Esophagus muscularis mucosa (tissue), 4 donors: ENCODE data around the gene FGF12.

Experiments
- EP300 ChIP-seq: sonication (generic); formaldehyde crosslinking; IDR thresholded peaks from one replicate; pipeline ENCODE4 v1.6.1; 2017; ENCODE audit warnings: antibody characterized with exemption
- POLR2A ChIP-seq: fragments of 450-650 bp; IDR thresholded peaks from one replicate; pipeline ENCODE4 v1.6.1; 2017; ENCODE audit warnings: antibody characterized with exemption, moderate library complexity, mild to moderate bottlenecking, low read depth
- POLR2AphosphoS5 ChIP-seq, 2 donors: sonication (generic); formaldehyde crosslinking; IDR thresholded peaks; one replicate each; pipeline ENCODE4 v1.6.1; 2017; ENCODE audit warnings: antibody characterized with exemption in 2 of 2
- TF ChIP-seq, protein P1 (sequence below), 3 experiments: fragments of 200-600 bp in 2 of 3; fragments of 450-650 bp in 1 of 3; sonication (generic) in 2 of 3; IDR thresholded peaks; one replicate each; pipeline ENCODE4 v1.5.1; 2017 to 2019; ENCODE audit warnings: antibody characterized with exemption in 3 of 3, mild to moderate bottlenecking in 2 of 3, moderate library complexity in 1 of 3

GRCh38 chr3:192684151-192684550 is 43.2 kb downstream of the FGF12 start:
- TF ChIP-seq, protein P1, sequence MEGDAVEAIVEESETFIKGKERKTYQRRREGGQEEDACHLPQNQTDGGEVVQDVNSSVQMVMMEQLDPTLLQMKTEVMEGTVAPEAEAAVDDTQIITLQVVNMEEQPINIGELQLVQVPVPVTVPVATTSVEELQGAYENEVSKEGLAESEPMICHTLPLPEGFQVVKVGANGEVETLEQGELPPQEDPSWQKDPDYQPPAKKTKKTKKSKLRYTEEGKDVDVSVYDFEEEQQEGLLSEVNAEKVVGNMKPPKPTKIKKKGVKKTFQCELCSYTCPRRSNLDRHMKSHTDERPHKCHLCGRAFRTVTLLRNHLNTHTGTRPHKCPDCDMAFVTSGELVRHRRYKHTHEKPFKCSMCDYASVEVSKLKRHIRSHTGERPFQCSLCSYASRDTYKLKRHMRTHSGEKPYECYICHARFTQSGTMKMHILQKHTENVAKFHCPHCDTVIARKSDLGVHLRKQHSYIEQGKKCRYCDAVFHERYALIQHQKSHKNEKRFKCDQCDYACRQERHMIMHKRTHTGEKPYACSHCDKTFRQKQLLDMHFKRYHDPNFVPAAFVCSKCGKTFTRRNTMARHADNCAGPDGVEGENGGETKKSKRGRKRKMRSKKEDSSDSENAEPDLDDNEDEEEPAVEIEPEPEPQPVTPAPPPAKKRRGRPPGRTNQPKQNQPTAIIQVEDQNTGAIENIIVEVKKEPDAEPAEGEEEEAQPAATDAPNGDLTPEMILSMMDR (IDR thresholded peaks at IDR 0.05), result no peak
- TF ChIP-seq POLR2A (no peak), POLR2AphosphoS5 (IDR thresholded peaks at IDR 0.05) (no peak), EP300 (no peak)
